Epithelial cell of proximal tubule (primary cell): Measurements from ENCODE around the gene LSS. TPM values are rescaled to one million over a fixed set of nuclear protein-coding genes. Genes with fewer than 3 reads are reported as not detected.
"Not testable (repeated sequence)": the region's sequence is repeated elsewhere in the genome, so short reads cannot be mapped to it uniquely, and the experiment has no call there.

ENCODE experiments used
- DNase-seq: peaks from one replicate; pipeline ENCODE4 v3.0.0-alpha.2; 2011; ENCODE audit warnings: low read depth
- H3K4me3 ChIP-seq: 2 replicates; pipeline ENCODE4 v1.5.1; 2011; ENCODE audit warnings: low read depth, mild to moderate bottlenecking, low read length
- total RNA-seq: library from RNA; depleted of rRNA; stranded (reverse); fragments of >200 nt; gene quantifications from 2 replicates; pipeline ENCODE4 v1.2.3, GENCODE V29; 2015
- TF ChIP-seq, protein P1 (sequence below): conservative IDR thresholded peaks from 2 replicates; pipeline ENCODE4 v1.5.1; 2012; ENCODE audit warnings: low read depth, mild to moderate bottlenecking, low read length

LSS gene
- total RNA-seq, 1 donor from 2014 or later, result 32.0 TPM

DNA sequence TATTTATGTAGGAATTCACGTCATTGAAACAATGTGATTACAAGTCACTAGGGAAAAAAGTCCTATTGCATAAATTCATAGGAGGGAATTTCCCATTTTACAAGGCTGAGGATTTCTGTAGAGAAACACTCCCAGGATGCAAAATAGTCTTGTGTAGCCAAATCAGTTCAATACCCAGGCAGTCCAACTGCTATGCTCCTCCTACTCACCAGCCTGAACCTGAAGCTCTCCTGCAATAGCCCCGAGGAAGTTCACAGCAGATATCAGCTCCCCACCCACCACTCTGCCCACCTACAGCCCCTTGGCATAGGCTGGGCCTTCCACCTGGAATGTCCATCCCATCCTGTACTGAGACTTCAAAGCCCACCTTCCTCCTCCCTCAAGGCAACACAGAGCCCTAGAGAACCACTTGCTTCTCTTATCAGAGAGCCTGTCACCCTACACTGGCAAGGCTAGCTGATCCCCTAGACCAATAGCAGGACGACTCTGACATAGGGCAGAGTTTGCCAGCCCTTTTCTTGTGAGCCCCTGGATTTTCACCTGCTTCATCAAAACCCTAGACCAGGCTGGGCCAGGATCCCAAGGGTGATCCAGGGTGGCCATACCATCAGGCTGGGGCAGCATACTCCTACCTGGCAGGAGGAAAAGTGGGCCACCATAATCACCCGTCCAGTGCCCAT, 1.5 kb downstream of the LSS start:
- TF ChIP-seq, protein P1, sequence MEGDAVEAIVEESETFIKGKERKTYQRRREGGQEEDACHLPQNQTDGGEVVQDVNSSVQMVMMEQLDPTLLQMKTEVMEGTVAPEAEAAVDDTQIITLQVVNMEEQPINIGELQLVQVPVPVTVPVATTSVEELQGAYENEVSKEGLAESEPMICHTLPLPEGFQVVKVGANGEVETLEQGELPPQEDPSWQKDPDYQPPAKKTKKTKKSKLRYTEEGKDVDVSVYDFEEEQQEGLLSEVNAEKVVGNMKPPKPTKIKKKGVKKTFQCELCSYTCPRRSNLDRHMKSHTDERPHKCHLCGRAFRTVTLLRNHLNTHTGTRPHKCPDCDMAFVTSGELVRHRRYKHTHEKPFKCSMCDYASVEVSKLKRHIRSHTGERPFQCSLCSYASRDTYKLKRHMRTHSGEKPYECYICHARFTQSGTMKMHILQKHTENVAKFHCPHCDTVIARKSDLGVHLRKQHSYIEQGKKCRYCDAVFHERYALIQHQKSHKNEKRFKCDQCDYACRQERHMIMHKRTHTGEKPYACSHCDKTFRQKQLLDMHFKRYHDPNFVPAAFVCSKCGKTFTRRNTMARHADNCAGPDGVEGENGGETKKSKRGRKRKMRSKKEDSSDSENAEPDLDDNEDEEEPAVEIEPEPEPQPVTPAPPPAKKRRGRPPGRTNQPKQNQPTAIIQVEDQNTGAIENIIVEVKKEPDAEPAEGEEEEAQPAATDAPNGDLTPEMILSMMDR, result no peak
- peak overlapping the region; percentile 67 for H3K4me3 ChIP-seq
- DNase-seq, result peak; percentile 16

DNA sequence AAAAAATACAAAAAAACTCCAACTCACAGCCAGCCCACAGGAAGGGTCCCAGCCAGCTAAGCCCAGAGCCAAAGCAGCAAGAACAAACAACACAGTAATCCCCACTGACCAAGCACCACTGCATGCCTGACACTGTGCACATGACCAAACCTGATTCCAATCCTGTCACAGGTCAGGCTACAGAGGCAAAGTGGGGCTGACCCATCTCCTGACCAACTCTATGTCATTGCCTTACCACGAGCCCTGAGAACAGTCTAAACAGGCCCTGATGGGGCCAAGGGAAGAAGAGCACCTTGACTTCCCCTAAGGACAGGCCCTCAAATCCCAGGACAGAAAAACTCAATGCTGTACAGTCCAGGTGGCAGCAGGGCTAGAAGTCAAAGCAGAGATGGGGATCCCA, 2.4 kb downstream of the LSS start:
- TF ChIP-seq, protein P1, result no peak
- no peak overlapping the region for H3K4me3 ChIP-seq
- DNase-seq, result no peak

DNA sequence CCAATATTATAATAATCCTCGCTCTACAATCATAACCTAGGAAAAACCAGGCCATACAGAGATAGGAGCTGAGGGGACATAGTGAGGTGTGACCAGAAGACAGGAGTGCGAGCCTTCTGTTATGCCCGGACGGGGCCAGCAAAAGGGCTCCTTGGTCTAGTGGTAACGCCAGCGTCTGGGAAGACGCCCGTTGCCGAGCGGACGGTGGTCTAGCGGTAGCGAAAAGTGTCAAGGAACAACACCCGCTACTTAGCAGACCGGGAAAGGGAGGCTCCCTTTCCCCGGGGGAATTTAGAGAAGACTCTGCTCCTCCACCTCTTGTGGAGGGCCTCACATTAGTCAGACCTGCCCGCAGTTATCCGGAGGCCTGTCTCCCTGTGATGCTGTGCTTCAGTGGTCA, 4.9 kb downstream of the LSS start:
- not testable (repeated sequence) for H3K4me3 ChIP-seq

DNA sequence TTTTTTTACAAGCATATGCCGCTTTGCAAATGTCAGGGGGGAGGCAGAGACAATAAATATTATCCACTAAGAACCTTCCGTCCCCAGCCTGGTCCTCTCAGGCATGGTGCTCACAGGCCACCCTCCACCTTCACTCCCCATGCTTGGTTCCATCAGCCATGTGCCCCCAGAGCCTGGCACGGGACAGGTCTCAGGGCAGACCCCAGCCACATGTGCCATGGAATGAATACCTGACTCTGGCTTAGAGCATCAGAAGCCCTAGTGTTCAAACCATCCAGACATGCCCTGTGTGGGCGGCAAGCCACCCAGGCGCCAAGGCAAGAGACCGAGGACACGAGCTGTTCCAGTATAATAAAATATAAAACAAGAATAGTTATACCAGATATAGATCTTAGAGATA, 5.4 kb downstream of the LSS start:
- TF ChIP-seq, protein P1, result no peak
- DNase-seq, result no peak

More for the DNA sequence above, 4.9 kb downstream of the LSS start:
- DNase-seq, result not testable (repeated sequence)

DNA sequence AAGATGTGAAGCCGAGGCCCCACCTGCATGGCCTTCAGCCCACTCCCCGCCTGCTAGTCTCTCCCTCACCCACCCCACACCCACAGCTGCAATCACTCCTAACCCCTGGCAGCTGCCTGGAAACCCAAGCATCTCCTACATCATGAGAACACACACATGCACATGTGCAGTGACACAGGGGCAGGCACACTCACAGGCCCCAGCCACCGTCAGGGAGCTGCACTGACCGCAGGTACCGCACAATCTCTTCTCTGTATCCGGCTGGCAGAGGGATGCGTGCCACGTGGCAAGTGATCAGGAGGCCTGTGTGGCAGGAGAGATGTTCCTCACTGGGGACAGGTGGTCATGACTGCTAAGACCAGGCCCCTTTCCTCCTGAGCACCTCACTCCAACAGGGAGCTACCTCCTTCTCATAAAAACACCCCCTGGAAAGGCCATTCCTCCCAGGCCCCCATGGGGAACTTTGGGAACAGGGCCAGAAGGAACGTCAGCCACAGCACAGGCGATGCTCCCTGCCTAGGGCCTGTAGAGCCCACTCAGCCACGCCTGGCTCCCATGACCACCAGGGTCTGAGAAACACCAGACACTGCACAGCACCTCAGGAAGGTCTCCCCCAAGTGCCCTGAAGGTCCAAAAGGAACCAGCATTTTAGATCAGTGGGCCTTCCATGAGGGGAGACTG, 6.0 kb downstream of the LSS start:
- TF ChIP-seq, protein P1, result no peak
- no peak for DNase-seq
- no peak overlapping the region for H3K4me3 ChIP-seq

More for the DNA sequence above, 5.4 kb downstream of the LSS start:
- no peak overlapping the region for H3K4me3 ChIP-seq

DNA sequence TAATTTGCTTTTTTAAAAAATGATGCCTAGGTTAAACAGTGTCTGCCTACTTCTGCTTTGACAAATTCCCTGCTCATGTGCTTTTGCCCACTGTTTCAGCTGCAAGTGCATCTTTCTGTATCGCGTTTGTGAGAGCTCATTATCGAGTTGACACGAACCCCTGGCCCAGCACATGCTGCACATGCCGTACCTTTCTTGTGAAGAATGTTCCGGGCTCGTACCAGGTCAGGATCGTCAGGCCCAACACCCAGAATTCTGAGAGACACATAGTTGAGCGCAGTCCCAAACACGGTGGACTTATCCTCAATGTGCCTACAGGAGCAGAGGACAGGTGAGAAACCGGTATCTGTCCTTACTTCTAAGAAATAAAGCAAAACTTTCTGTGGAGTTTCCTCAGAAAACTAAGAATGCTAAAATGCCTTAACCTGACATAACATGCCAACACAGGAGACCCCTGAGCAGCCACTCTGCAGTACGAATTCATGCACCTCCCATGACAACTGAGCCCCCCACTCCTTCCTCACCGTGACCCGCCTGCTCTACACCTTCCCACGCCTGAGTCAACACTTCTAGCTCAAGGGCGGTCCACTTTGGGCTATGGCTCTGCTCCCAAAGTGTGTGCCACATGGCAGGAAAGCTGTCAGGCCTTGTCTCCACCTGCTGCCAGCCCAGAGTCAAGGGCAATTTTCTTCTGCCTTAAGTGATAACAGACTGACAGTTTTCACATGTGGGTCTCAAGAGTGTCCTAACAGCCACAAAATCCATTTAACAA, 6.7 kb downstream of the LSS start:
- no peak overlapping the region for H3K4me3 ChIP-seq
- TF ChIP-seq, protein P1, result no peak
- DNase-seq, result no peak

DNA sequence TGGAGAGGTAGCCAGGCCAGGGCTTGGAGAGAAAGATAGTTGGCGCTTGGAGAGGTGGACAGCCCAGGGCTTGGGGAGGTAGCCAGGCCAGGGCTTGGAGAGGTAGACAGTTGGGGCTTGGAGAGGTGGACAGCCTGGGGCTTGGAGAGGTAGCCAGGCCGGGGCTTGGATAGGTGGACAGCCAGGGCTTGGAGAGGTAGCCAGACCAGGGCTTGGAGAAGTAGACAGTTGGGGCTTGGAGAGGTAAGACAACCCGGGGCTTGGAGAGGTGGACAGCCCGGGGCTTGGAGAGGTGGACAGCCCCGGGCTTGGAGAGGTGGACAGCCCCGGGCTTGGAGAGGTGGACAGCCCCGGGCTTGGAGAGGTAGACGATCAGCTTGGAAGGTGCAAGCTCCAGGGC, 7.7 kb downstream of the LSS start:
- TF ChIP-seq, protein P1, result no peak
- H3K4me3 ChIP-seq, result no peak overlapping the region

More for the DNA sequence above, 7.7 kb downstream of the LSS start:
- DNase-seq, result no peak
